ENCODE results near the gene KLHL12. TPM values are rescaled to one million over a fixed set of nuclear protein-coding genes. Genes with fewer than 3 reads are reported as not detected.

Gene KLHL12
- total and polyA plus RNA-seq, 2 of the 8 experiments (the other 6 are each of a cell fraction or from before 2014, with no cell fraction given), result 27.2 to 33.3 TPM

- Histone ChIP-seq H2BK120ac (replicated peaks; ENCODE audit: low read depth, low read length) (no peak overlapping the region), H2BK5ac (ENCODE audit: low read depth, low read length) (no peak overlapping the region), H3K4me3 (ENCODE audit: extremely low read depth in 1 of 4, insufficient read depth in 2 of 4, low read depth in 3 of 4, low read length in 4 of 4) (no peak overlapping the region), H3K9me3 (ENCODE audit: insufficient read depth in 2 of 2, low read depth in 1 of 2, low read length in 1 of 2) (no peaks in the 10 kb centered on the region), H2AFZ (ENCODE audit: low read length) (no peak overlapping the region), H4K20me1 (replicated peaks in 1 of 2; ENCODE audit: control insufficient read depth in 1 of 2, insufficient read depth in 2 of 2, low read length in 2 of 2) (no peaks in the 10 kb centered on the region), H2BK20ac (ENCODE audit: low read length) (no peak overlapping the region), H3K4ac (replicated peaks; ENCODE audit: insufficient read length, low read depth, low read length) (no peak overlapping the region), H2AK5ac (ENCODE audit: low read depth, low read length) (no peak overlapping the region), H3K56ac (replicated peaks; ENCODE audit: insufficient read length, low read depth, low read length) (no peak overlapping the region), H3K79me2 (ENCODE audit: control insufficient read depth in 1 of 2, insufficient read depth in 2 of 2, low read length in 2 of 2) (no peaks in the 10 kb centered on the region), H4K5ac (ENCODE audit: insufficient read length, low read depth, low read length) (no peak overlapping the region), H3K79me1 (ENCODE audit: low read depth, low read length) (no peaks in the 10 kb centered on the region; the same call in 1 of the 2 replicates), H3K27me3 (replicated peaks in 1 of 4; ENCODE audit: control insufficient read depth in 3 of 4, extremely low read depth in 1 of 4, insufficient read depth in 3 of 4, low read length in 3 of 4) (no peaks in the 10 kb centered on the region), H3K27ac (ENCODE audit: low read depth, low read length) (no peak overlapping the region), H2BK15ac (ENCODE audit: low read length) (no peak overlapping the region), H3K14ac (ENCODE audit: insufficient read length) (no peak overlapping the region), H3K9ac (replicated peaks in 1 of 4; ENCODE audit: extremely low read depth in 1 of 4, low read depth in 3 of 4, low read length in 3 of 4) (no peak overlapping the region), H3K4me2 (ENCODE audit: insufficient read depth in 1 of 2, low read depth in 2 of 2, low read length in 2 of 2) (no peak overlapping the region), H3K23me2 (ENCODE audit: low read depth, low read length) (no peaks in the 10 kb centered on the region), H4K8ac (ENCODE audit: extremely low read depth, insufficient read depth, low read length) (no peak overlapping the region), H2BK12ac (ENCODE audit: low read depth, low read length) (no peak overlapping the region), H3K23ac (ENCODE audit: insufficient read length) (no peak overlapping the region), H3K4me1 (replicated peaks in 1 of 4; ENCODE audit: control insufficient read depth in 3 of 4, insufficient read depth in 4 of 4, low read length in 3 of 4) (peaks cover 0 to 1% (median under 1%) of the 10 kb centered on the region in 4 experiments; a peak in 2 of 7 replicates), H3K18ac (ENCODE audit: extremely low read depth, low read length) (no peak overlapping the region), H3K36me3 (ENCODE audit: control insufficient read depth in 2 of 4, insufficient read depth in 4 of 4, low read length in 3 of 4) (peaks cover 2 to 11% (median 8%) of the 10 kb centered on the region in 4 experiments; a peak in 6 of 8 replicates), H4K91ac (replicated peaks; ENCODE audit: insufficient read length, low read length) (no peak overlapping the region)
- CTCF ChIA-PET (ENCODE audit: partially characterized antibody), result interaction anchor here (0.7 to 1.1 kb wide), 2 partner anchors 8 to 223 kb away, joined by 3 read pairs; no protein-coding TSS in a partner anchor
- POLR2A ChIA-PET (ENCODE audit: partially characterized antibody), result interaction anchor here (1.2 to 1.8 kb wide), 2 partner anchors 9 to 21 kb away, joined by 3 to 4 read pairs; partner anchors contain the start of gene RABIF
- TF ChIP-seq JUN (IDR thresholded peaks at IDR 0.05; ENCODE audit: low read depth, low read length) (no peak), TAF7 (optimal IDR thresholded peaks at IDR 0.05; ENCODE audit: borderline replicate concordance, low read depth, low read length) (no peak), HDAC2 (IDR thresholded peaks at IDR 0.05; ENCODE audit: borderline replicate concordance in 1 of 2, low read depth in 2 of 2, low read length in 2 of 2) (no peak), RBBP5 (IDR thresholded peaks at IDR 0.05; ENCODE audit: borderline replicate concordance, low read depth, low read length) (no peak), SUZ12 (IDR thresholded peaks at IDR 0.05; ENCODE audit: low read length) (no peak), GTF2F1 (IDR thresholded peaks at IDR 0.05; ENCODE audit: borderline replicate concordance, low read depth, low read length) (no peak), POLR2AphosphoS5 (IDR thresholded peaks at IDR 0.05; ENCODE audit: low read depth, low read length) (no peak), RAD21 (IDR thresholded peaks at IDR 0.05 in 1 of 2, conservative IDR thresholded peaks at IDR 0.05 in 1 of 2; ENCODE audit: low read depth in 2 of 2, low read length in 2 of 2) (no peak), ZNF274 (IDR thresholded peaks at IDR 0.05; ENCODE audit: borderline replicate concordance, extremely low read depth, low read length) (no peak), POLR2A (IDR thresholded peaks at IDR 0.05; ENCODE audit: control extremely low read depth in 1 of 2, low read depth in 2 of 2, low read length in 2 of 2) (no peak), ASH2L (IDR thresholded peaks at IDR 0.05; ENCODE audit: low read length) (no peak), SIX5 (IDR thresholded peaks at IDR 0.05; ENCODE audit: low read depth, low read length) (no peak)
- DNase-seq (ENCODE audit: low read depth in 1 of 2, low spot score in 2 of 2) (no peak), FAIRE-seq (no peak)
Observed at GRCh38 chr1:202880062-202880461, 47.0 kb downstream of the KLHL12 start.
